GM18907 (cell line): ENCODE results near the gene ZNF804A.
A peak's percentile ranks its signal among the peaks of the same experiment; 100 is the strongest.

Experiments
- ATAC-seq: cut with Tn5 transposase; IDR thresholded peaks from one replicate; pipeline ENCODE4 v1.9.1; 2021; ENCODE audit warnings: mild to moderate bottlenecking, moderate library complexity; ENCODE audit not compliant: unreplicated experiment

Gene ZNF804A

DNA sequence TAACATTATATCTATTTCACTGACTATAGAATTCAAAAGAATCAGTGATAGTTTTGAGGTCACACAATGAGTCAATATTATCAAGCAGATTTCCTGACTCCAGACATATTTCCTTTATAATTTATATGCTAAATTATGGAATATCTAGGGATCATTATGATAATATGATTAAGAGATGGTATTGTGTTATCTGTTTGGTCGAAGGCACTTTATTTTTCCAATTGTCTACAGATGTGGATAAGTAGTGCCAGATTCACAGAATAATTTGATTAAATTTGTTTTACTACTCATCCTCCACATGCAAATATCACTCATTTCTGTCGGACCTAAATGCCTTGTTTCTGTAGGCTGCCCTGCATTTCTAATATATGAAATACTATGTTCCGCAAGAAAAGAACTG, 4.4 kb downstream of the ZNF804A start:
- no peak for ATAC-seq

DNA sequence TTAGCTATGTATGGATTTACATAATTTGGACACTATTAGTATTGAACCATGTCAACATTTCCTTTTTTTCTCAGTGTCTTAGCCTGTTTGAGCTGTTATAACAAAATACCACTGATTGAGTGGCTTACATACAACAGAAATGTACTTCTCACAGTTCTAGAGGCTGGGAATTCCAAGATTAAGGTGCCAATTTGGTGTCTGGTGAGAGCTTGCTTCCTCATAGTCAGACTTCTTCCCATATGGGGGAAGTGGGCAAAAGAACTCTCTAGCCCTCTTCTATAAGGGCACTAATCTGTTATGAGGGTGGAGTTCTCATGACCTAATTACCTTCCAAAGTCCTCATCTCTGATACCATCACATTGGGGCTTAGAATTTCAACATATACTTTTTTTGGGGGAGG, 12.6 kb downstream of the ZNF804A start:
- no peak for ATAC-seq

- no peak for ATAC-seq
These were observed 13.2 kb downstream of the ZNF804A start for GRCh38 chr2:184611361-184612085.

DNA sequence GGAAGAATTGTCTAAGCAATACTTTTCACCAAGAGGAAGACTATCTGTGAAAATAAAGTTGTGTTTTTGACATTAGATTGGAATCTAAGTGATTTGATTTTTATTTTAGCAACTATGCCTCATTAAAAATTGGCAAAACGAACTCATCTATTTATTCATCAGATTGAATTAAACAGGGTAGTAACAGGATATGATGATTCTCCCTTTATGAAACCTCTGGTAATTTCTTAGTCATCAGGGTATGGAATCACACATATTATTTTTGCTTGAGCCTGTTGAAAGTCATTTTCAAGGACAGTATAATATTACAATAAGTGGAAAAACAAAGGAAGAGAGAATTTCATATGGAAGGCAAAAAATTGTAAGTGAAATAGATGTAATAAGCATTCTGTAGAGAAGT, 22.0 kb downstream of the ZNF804A start:
- no peak for ATAC-seq

GRCh38 chr2:184624311-184624710, 26.0 kb downstream of the ZNF804A start:
- no peak for ATAC-seq

- no peak for ATAC-seq
These were observed 29.7 kb downstream of the ZNF804A start for GRCh38 chr2:184628051-184628450.

GRCh38 chr2:184633726-184634125, 35.4 kb downstream of the ZNF804A start:
- no peak for ATAC-seq

DNA sequence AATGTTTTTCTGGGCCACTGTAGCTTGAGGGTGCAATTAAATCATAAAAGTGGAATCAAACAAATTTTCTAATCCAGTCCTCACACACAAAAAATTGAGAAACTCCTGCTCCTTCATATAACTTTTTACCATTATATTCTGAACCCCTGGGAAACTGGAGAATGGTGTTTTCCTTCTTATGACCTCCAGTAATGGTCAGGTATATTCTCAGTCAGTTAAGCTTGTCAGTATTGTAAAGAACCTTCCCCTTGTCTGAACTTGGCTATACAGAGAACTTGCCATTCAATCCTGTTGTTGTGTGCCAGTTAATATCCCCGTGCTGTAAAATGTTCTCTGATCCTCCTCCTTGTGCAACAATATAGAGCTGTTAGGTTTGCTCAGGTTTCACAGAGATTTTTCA, 39.5 kb downstream of the ZNF804A start:
- ATAC-seq = no peak

GRCh38 chr2:184644685-184645084, 46.4 kb downstream of the ZNF804A start:
- no peak for ATAC-seq

- peak; percentile 94 for ATAC-seq
These were observed 47.8 kb downstream of the ZNF804A start for GRCh38 chr2:184646177-184646576.

DNA sequence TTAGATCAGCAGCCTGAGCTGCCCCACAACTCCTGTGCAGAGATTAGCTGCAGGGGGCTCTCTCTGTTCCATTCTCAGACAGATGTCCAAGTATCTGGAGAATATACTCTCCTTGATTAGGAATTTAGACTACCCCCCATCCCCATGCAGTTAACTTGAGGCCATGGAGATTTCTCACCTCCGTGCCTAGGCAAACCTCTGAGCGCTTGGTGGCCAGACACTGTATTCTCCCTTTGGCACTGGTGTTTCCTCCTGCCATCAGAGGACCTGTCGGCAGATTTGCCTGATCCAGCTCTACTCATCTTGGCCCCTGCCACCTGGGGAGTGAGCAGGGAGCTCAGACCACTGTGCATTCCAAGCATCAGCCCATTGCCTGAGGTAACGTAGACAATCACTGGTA, 48.3 kb downstream of the ZNF804A start:
- ATAC-seq = no peak

- no peak for ATAC-seq
These were observed 56.6 kb downstream of the ZNF804A start for GRCh38 chr2:184654945-184655344.

DNA sequence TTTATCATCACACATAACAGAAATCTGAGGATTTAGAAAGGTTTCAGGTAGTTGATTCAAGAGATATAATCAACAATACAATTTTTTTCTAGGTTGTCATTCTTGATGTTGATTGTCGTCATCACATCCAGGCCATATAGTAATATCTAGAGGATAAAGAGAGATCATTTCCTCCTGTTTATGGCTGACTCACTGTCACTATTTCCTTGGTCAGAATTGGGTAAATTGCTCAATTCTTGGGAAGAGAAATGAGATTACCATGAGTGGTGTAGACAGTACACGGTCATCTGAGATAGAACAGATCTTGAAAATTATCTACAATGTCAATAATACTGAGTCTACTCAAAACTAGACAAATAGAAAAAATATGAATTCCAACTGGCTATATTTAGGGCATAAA, 78.8 kb downstream of the ZNF804A start:
- no peak for ATAC-seq

GRCh38 chr2:184679219-184680018, 81.1 kb downstream of the ZNF804A start:
- no peak for ATAC-seq

- no peak for ATAC-seq
These were observed 82.5 kb downstream of the ZNF804A start for GRCh38 chr2:184680825-184681224.

GRCh38 chr2:184681642-184682321, 83.5 kb downstream of the ZNF804A start:
- no peak for ATAC-seq

DNA sequence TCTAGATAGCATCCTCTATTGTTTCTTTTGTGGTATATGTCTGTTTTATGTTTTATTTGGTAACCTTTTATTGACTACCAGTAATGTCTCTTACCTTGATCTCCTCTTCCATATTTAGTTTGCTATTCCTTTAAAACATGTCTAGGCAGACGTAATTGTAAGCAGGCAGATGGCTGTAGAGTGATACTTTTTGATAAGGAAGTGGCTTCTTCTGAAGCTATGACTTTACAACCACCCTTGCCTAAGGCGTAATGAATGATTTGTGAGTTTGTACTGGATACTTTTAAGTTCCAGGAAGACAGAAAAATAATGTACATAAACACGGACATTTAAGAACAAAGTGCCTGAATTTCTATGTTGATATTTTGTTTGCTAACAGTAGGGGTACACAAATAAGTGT, 85.6 kb downstream of the ZNF804A start:
- ATAC-seq = no peak

GRCh38 chr2:184685999-184686841, 87.9 kb downstream of the ZNF804A start:
- peak; percentile 93 for ATAC-seq

GRCh38 chr2:184689638-184690037, 91.3 kb downstream of the ZNF804A start:
- no peak for ATAC-seq

GRCh38 chr2:184692141-184692734, 93.9 kb downstream of the ZNF804A start:
- ATAC-seq = peak; percentile 67
